HG03439 (cell line): ENCODE measurements around the gene DNAJC25.
"Not testable (repeated sequence)": the region's sequence is repeated elsewhere in the genome, so short reads cannot be mapped to it uniquely, and the experiment has no call there.

Experiments used
- ATAC-seq: cut with Tn5 transposase; IDR thresholded peaks from one replicate; pipeline ENCODE4 v1.9.1; 2021; ENCODE audit warnings: mild to moderate bottlenecking, moderate library complexity; ENCODE audit not compliant: unreplicated experiment

Gene DNAJC25

GRCh38 chr9:111663301-111663823, 32.2 kb downstream of the DNAJC25 start:
- ATAC-seq, result no peak

GRCh38 chr9:111668026-111668573, 37.0 kb downstream of the DNAJC25 start:
- ATAC-seq, result no peak

- not testable (repeated sequence) for ATAC-seq
Measured at GRCh38 chr9:111668601-111669000, 37.5 kb downstream of the DNAJC25 start.

- ATAC-seq, result no peak
Measured at GRCh38 chr9:111674319-111674718, 43.2 kb downstream of the DNAJC25 start.

GRCh38 chr9:111676116-111676515, 45.0 kb downstream of the DNAJC25 start:
- ATAC-seq, result no peak

GRCh38 chr9:111678293-111678692, 47.2 kb downstream of the DNAJC25 start:
- ATAC-seq, result no peak

GRCh38 chr9:111679199-111679598, 48.1 kb downstream of the DNAJC25 start:
- no peak for ATAC-seq

- ATAC-seq, result no peak
Measured at GRCh38 chr9:111683392-111683791, 52.3 kb downstream of the DNAJC25 start.

GRCh38 chr9:111691672-111692329, 60.7 kb downstream of the DNAJC25 start:
- ATAC-seq, result no peak

GRCh38 chr9:111696796-111697195, 65.7 kb downstream of the DNAJC25 start:
- ATAC-seq, result no peak

GRCh38 chr9:111700776-111701175, 69.6 kb downstream of the DNAJC25 start:
- no peak for ATAC-seq
